K562 (cell line): ENCODE data around the gene HOXC12. TPM values are rescaled to one million over a fixed set of nuclear protein-coding genes. Genes with fewer than 3 reads are reported as not detected.

Experiments used
- ATAC-seq: fragments of 200-7000 bp; cut with Tn5 transposase; 3 replicates; pipeline ENCODE4 v1.9.1; 2020; ENCODE audit warnings: moderate library complexity
- BruUV-seq: library from RNA; stranded (reverse); fragments of 400-500 nt; replicated peaks from 2 replicates; lab custom pipeline; 2021; lab: Mats Ljungman, UMichigan
- CTCF ChIA-PET: fragments of 300-600 bp; formaldehyde crosslinking; extraction: SDS; loops from one replicate; lab custom pipeline; 2021; ENCODE audit warnings: low intra/inter-chr PET ratio; lab: Yijun Ruan, JAX
- POLR2A ChIA-PET: fragments of 300-600, 350-650 bp; sonication (Branson Sonifier 250); formaldehyde crosslinking; extraction: SDS; loops from one replicate; lab custom pipeline; 2021; ENCODE audit warnings: antibody characterized with exemption, inconsistent platforms; lab: Yijun Ruan, JAX
- DNase-seq, 4 experiments: peaks; one replicate each; pipeline versions ENCODE4 v3.0.0 to v3.0.0-alpha.2; 2011 to 2018; ENCODE audit warnings: low spot score in 3 of 4, mixed read lengths in 3 of 4; ENCODE audit errors: extremely low read depth in 1 of 4
- FAIRE-seq: peaks from 2 replicates; lab custom pipeline; 2011; peaks lifted over from hg19 to GRCh38; lab: Jason Lieb, UNC
- H2AFZ ChIP-seq: 2 replicates; pipeline ENCODE4 v1.6.0; 2011; ENCODE audit warnings: low read depth, low read length, control low read depth, inconsistent platforms
- H3K27ac ChIP-seq: fragments of 200-600 bp; 3 replicates; pipeline ENCODE4 v1.8.0; 2011; ENCODE audit warnings: low read depth, mild to moderate bottlenecking, control low read depth, inconsistent platforms, low read length, moderate library complexity, mixed read lengths; ENCODE audit errors: extremely low read depth
- H3K27me3 ChIP-seq, 2 experiments: fragments of 300-600 bp in 1 of 2; 2 replicates in 1 of 2; 3 replicates in 1 of 2; pipeline versions ENCODE4 v1.6.0 to v1.8.0; 2011; ENCODE audit warnings: inconsistent platforms in 2 of 2, low read length in 2 of 2, mild to moderate bottlenecking in 1 of 2, mixed read lengths in 1 of 2, moderate library complexity in 1 of 2; ENCODE audit not compliant: control insufficient read depth in 2 of 2, insufficient read depth in 2 of 2
- H3K36me3 ChIP-seq: fragments of 300-600 bp; 3 replicates; pipeline ENCODE4 v1.8.0; 2011; ENCODE audit warnings: mild to moderate bottlenecking, low read length, inconsistent platforms; ENCODE audit not compliant: control insufficient read depth, insufficient read depth
- H3K4me1 ChIP-seq, 2 experiments: fragments of 200-600 bp in 1 of 2; replicated peaks in 1 of 2; 2 replicates in 1 of 2; 3 replicates in 1 of 2; pipeline versions ENCODE4 v1.5.1 to v1.8.0; 2011; ENCODE audit warnings: inconsistent platforms in 2 of 2, low read length in 2 of 2, mild to moderate bottlenecking in 1 of 2, mixed read lengths in 1 of 2, moderate library complexity in 1 of 2; ENCODE audit not compliant: control insufficient read depth in 2 of 2, insufficient read depth in 2 of 2
- H3K4me2 ChIP-seq: 2 replicates; pipeline ENCODE4 v1.6.1; 2011; ENCODE audit warnings: low read length, control low read depth, inconsistent platforms, mixed read lengths; ENCODE audit not compliant: insufficient read depth
- H3K4me3 ChIP-seq: fragments of 200-600 bp; sonication (generic), shearing (Covaris generic); 2 replicates; pipeline ENCODE4 v1.5.1; 2016; ENCODE audit warnings: control low read depth, inconsistent platforms
- H3K79me2 ChIP-seq: fragments of 200-600 bp; 3 replicates; pipeline ENCODE4 v1.8.0; 2011; ENCODE audit warnings: low read length, inconsistent platforms; ENCODE audit not compliant: control insufficient read depth, insufficient read depth
- H3K9ac ChIP-seq, 2 experiments: 2 replicates each; pipeline versions ENCODE4 v1.6.0 to v1.6.1; 2011; ENCODE audit warnings: low read depth in 2 of 2, low read length in 2 of 2, control low read depth in 1 of 2, inconsistent platforms in 1 of 2, mild to moderate bottlenecking in 1 of 2, mixed read lengths in 1 of 2; ENCODE audit not compliant: insufficient read depth in 1 of 2
- H3K9me1 ChIP-seq: one replicate; pipeline ENCODE4 v1.6.0; 2011; ENCODE audit warnings: inconsistent platforms, mild to moderate bottlenecking, low read length, moderate library complexity; ENCODE audit not compliant: control insufficient read depth, insufficient read depth
- H3K9me3 ChIP-seq: replicated peaks from 2 replicates; pipeline ENCODE4 v1.5.1; 2011; ENCODE audit warnings: low read depth, low read length, inconsistent platforms; ENCODE audit not compliant: control insufficient read depth, insufficient read depth
- H4K20me1 ChIP-seq: replicated peaks from 2 replicates; pipeline ENCODE4 v1.6.1; 2011; ENCODE audit warnings: low read length, inconsistent platforms, mixed read lengths; ENCODE audit not compliant: control insufficient read depth, insufficient read depth
- ARID1B ChIP-seq: fragments of 450-650 bp; IDR thresholded peaks from 2 replicates; pipeline ENCODE4 v1.6.1; 2016; ENCODE audit warnings: antibody characterized with exemption, mild to moderate bottlenecking, inconsistent platforms
- CBFA2T3 ChIP-seq: fragments of 450-650 bp; IDR thresholded peaks from 2 replicates; pipeline ENCODE4 v1.6.1; 2017
- HMGN3 ChIP-seq: IDR thresholded peaks from 2 replicates; pipeline ENCODE4 v1.6.1; 2011; ENCODE audit warnings: borderline replicate concordance, low read depth, mild to moderate bottlenecking, mixed read lengths, low read length; ENCODE audit not compliant: insufficient read length; ENCODE audit errors: extremely low read depth
- KDM1A ChIP-seq, 2 experiments: fragments of 450-650 bp; IDR thresholded peaks; 2 replicates each; pipeline ENCODE4 v1.6.1; 2016; ENCODE audit warnings: mild to moderate bottlenecking in 2 of 2
- NR2C1 ChIP-seq, 2 experiments: fragments of 450-650 bp; IDR thresholded peaks; 2 replicates each; pipeline ENCODE4 v1.6.1; 2017; ENCODE audit warnings: mild to moderate bottlenecking in 2 of 2, antibody characterized with exemption in 1 of 2, inconsistent platforms in 1 of 2, missing compliant biosample characterization in 1 of 2, missing genetic modification characterization in 1 of 2
- RAD21 ChIP-seq, 2 experiments: fragments of 250-450 bp in 1 of 2; fragments of 450-650 bp in 1 of 2; sonication (Bioruptor Pico) in 1 of 2; formaldehyde crosslinking in 1 of 2; IDR thresholded peaks in 1 of 2; conservative IDR thresholded peaks in 1 of 2; 2 replicates each; pipeline versions ENCODE4 v1.4.0 to v1.8.0; 2020 to 2022; ENCODE audit warnings: mild to moderate bottlenecking in 2 of 2, moderate library complexity in 1 of 2
- STAT5A ChIP-seq: IDR thresholded peaks from 2 replicates; pipeline ENCODE4 v1.6.1; 2012; ENCODE audit warnings: low read length, inconsistent platforms, borderline replicate concordance
- TBP ChIP-seq: optimal IDR thresholded peaks from 2 replicates; pipeline ENCODE3; 2011; ENCODE audit warnings: low read depth, low read length, improper control_type of control experiment
- XRCC5 ChIP-seq: fragments of 200-400 bp; formaldehyde crosslinking; IDR thresholded peaks from 2 replicates; pipeline ENCODE4 v1.6.1; 2017; ENCODE audit warnings: low read depth, mild to moderate bottlenecking, low read length
- ZBTB7A ChIP-seq: IDR thresholded peaks from 2 replicates; pipeline ENCODE4 v1.6.1; 2011; ENCODE audit warnings: low read depth, mild to moderate bottlenecking, low read length, moderate library complexity, borderline replicate concordance; ENCODE audit not compliant: control insufficient read depth
- WGBS: fragments of 100-300 bp; shearing (Covaris generic); methylation state at CpG from one replicate; pipeline ENCODE4 v1.1.6; 2016; ENCODE audit warnings: low coverage, mixed read lengths; ENCODE audit not compliant: insufficient coverage; ENCODE audit errors: missing lambda C conversion rate; 5-methylcytosine and 5-hydroxymethylcytosine counted together
- in situ Hi-C: fragments of 300-500 bp; cut with MboI; formaldehyde crosslinking; loops from 4 replicates; pipeline ENCODE4 v1.15.0; 2018; ENCODE audit warnings: inconsistent platforms, mixed read lengths
- intact Hi-C: fragments of 100-400 bp; cut with micrococcal nuclease; formaldehyde crosslinking; loops from 2 replicates; pipeline ENCODE4 v1.14.2; 2022
- polyA plus RNA-seq, 8 experiments: library from polyadenylated mRNA; depleted of rRNA in 4 of 8; stranded (reverse) in 5 of 8; unstranded in 3 of 8; fragments of >200 nt; fragmentation: Nextera tagmentation in 2 of 8; fragmentation: Illumina TruSeq in 1 of 8; extraction: Ambion mirVana in 2 of 8; extraction: Trizol in 1 of 8; gene quantifications; 2 replicates each; pipeline versions ENCODE4 v1.2.1 to v1.2.3, GENCODE V29; 2011 to 2014; ENCODE audit warnings: inconsistent platforms in 1 of 8, missing spikeins in 1 of 8
- total RNA-seq, 7 experiments: library from RNA; depleted of rRNA in 6 of 7; stranded (reverse); fragments of >200 nt in 6 of 7; fragmentation: Illumina TruSeq in 2 of 7; extraction: Trizol in 2 of 7; gene quantifications; 2 replicates each; pipeline versions ENCODE4 v1.2.1 to v1.2.3, GENCODE V29; 2011 to 2021; ENCODE audit warnings: low replicate concordance in 1 of 7
- TF ChIP-seq, protein P1 (sequence below): sonication (generic); formaldehyde crosslinking; IDR thresholded peaks from 2 replicates; pipeline ENCODE4 v1.8.1; 2022; ENCODE audit warnings: missing genetic modification reagents
- TF ChIP-seq, protein P2 (sequence below): sonication (generic); formaldehyde crosslinking; IDR thresholded peaks from 2 replicates; pipeline ENCODE4 v1.9.0; 2022; ENCODE audit warnings: mild to moderate bottlenecking, missing genetic modification reagents
- TF ChIP-seq, protein P3 (sequence below), 2 experiments: fragments of 450-650 bp; conservative IDR thresholded peaks; 2 replicates each; pipeline ENCODE4 v1.6.1; 2017; ENCODE audit warnings: mild to moderate bottlenecking in 2 of 2, moderate library complexity in 2 of 2

The HOXC12 gene
- total and polyA plus RNA-seq, 9 of the 15 experiments (the other 6 are each of a cell fraction or from before 2014, with no cell fraction given), result 0.04 to 0.36 (median 0.11) TPM; not detected in 1

DNA sequence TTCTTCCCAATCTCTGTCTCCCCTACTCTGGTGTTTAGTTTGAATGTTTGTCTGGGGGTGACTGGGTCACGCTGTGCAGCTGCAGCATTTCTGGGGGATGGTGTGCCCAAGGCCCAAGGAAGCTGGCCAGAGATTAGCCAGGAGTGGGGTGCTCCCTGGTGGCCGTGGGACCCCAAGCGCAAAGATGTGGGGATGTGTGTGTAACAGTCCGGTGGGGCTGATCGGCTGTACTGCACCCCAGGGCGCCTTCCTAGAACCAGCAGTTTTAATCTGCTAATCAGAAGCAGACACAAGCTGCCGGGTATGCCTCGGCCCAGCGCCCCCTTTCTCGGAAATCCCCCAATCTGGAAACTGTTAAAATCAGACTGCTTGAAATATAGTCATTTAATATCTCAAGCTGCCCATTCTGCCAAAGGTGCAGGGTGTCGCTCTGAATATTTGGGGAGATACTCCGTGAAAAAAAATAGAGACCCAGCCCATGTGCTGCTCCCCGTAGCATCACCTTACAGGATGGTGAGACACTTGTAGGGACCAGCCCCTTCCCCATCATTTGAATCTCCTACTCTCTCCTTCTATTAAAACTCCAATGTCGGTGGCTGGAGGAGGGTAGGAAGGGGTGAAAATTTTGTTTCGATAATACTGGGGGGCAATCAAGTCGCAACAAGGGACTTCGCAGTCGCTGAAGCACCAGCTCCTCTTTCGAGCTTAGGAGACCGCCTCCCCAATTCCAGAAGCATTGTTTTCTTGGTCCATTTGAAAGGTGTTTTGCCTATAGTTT, 49.5 kb downstream of the HOXC12 start:
- in situ Hi-C loops (no loop called here), intact Hi-C loops (loop anchor here (2.0 kb wide), 1 partner anchor 19 kb away; the partner anchor contains the start of gene HOXC10)
- CTCF ChIA-PET, result interaction anchor here (1.0 to 3.0 kb wide), 5 partner anchors 18 to 211 kb away, joined by 3 to 42 read pairs (median 17); partner anchors contain the start of gene HOXC10
- H3K27me3 ChIP-seq, result no peaks in the 10 kb centered on the region
- peaks cover 21 to 55% of the 10 kb centered on the region in 2 experiments for H3K4me1 ChIP-seq
- no peak overlapping the region for H2AFZ ChIP-seq
- FAIRE-seq (peak; percentile 66), ATAC-seq (peak; percentile 26), DNase-seq (peak in 2 of 4 experiments; percentile 60 to 72)
- no peaks in the 10 kb centered on the region; the same call in 1 of the 2 replicates for H4K20me1 ChIP-seq
- H3K9ac ChIP-seq, result peak overlapping the region in 1 of 2 experiments; percentile 61; a peak in 1 of 4 replicates
- BruUV-seq, result no TSS peak
- H3K27ac ChIP-seq, result no peak overlapping the region
- H3K36me3 ChIP-seq, result no peaks in the 10 kb centered on the region
- H3K4me3 ChIP-seq, result no peak overlapping the region
- POLR2A ChIA-PET, result interaction anchor here (0.6 to 1.9 kb wide), 3 partner anchors 197 to 423 kb away, joined by 3 to 8 read pairs (median 4); no protein-coding TSS in a partner anchor
- no peak overlapping the region for H3K4me2 ChIP-seq
- H3K9me1 ChIP-seq, result no peaks in the 10 kb centered on the region
- H3K9me3 ChIP-seq, result no peaks in the 10 kb centered on the region
- WGBS, result 23% methylated on average over 20 of the region's 20 CpGs
- peaks cover 19% of the 10 kb centered on the region for H3K79me2 ChIP-seq
- TF ChIP-seq, protein P1, sequence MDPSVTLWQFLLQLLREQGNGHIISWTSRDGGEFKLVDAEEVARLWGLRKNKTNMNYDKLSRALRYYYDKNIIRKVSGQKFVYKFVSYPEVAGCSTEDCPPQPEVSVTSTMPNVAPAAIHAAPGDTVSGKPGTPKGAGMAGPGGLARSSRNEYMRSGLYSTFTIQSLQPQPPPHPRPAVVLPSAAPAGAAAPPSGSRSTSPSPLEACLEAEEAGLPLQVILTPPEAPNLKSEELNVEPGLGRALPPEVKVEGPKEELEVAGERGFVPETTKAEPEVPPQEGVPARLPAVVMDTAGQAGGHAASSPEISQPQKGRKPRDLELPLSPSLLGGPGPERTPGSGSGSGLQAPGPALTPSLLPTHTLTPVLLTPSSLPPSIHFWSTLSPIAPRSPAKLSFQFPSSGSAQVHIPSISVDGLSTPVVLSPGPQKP, result no peak
- TF ChIP-seq TBP (no peak), RAD21 (CRISPR knock-in tag; conservative IDR thresholded peaks at IDR 0.05 in 1 of 2, IDR thresholded peaks at IDR 0.05 in 1 of 2) (peak; percentile 43 to 60), ARID1B (peak; percentile 37; the same call in 1 of the 2 replicates), STAT5A (peak; percentile 42; the same call in 1 of the 2 replicates), ZBTB7A (peak; percentile 47; the same call in 1 of the 2 replicates), CBFA2T3 (peak; percentile 55), HMGN3 (no peak), KDM1A (IDR thresholded peaks at IDR 0.05) (0 out of 4 replicates have a peak, but pooled peaks of 1 of the 2 experiments have one; percentile 22), XRCC5 (no peak), NR2C1 (IDR thresholded peaks at IDR 0.05) (no peak), NR2C1 (tag; IDR thresholded peaks at IDR 0.05) (no peak)
- TF ChIP-seq, protein P2, sequence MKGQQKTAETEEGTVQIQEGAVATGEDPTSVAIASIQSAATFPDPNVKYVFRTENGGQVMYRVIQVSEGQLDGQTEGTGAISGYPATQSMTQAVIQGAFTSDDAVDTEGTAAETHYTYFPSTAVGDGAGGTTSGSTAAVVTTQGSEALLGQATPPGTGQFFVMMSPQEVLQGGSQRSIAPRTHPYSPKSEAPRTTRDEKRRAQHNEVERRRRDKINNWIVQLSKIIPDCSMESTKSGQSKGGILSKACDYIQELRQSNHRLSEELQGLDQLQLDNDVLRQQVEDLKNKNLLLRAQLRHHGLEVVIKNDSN (CRISPR knock-in tag), result no peak
- TF ChIP-seq, protein P3, sequence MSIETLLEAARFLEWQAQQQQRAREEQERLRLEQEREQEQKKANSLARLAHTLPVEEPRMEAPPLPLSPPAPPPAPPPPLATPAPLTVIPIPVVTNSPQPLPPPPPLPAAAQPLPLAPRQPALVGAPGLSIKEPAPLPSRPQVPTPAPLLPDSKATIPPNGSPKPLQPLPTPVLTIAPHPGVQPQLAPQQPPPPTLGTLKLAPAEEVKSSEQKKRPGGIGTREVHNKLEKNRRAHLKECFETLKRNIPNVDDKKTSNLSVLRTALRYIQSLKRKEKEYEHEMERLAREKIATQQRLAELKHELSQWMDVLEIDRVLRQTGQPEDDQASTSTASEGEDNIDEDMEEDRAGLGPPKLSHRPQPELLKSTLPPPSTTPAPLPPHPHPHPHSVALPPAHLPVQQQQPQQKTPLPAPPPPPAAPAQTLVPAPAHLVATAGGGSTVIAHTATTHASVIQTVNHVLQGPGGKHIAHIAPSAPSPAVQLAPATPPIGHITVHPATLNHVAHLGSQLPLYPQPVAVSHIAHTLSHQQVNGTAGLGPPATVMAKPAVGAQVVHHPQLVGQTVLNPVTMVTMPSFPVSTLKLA (conservative IDR thresholded peaks at IDR 0.05), result no peak
